ENCODE measurements around the gene DNAJB14.

GRCh38 chr4:99947608-99948007 is 1.2 kb upstream of the DNAJB14 start:
- TF ChIP-seq, protein P1, sequence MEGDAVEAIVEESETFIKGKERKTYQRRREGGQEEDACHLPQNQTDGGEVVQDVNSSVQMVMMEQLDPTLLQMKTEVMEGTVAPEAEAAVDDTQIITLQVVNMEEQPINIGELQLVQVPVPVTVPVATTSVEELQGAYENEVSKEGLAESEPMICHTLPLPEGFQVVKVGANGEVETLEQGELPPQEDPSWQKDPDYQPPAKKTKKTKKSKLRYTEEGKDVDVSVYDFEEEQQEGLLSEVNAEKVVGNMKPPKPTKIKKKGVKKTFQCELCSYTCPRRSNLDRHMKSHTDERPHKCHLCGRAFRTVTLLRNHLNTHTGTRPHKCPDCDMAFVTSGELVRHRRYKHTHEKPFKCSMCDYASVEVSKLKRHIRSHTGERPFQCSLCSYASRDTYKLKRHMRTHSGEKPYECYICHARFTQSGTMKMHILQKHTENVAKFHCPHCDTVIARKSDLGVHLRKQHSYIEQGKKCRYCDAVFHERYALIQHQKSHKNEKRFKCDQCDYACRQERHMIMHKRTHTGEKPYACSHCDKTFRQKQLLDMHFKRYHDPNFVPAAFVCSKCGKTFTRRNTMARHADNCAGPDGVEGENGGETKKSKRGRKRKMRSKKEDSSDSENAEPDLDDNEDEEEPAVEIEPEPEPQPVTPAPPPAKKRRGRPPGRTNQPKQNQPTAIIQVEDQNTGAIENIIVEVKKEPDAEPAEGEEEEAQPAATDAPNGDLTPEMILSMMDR (conservative IDR thresholded peaks at IDR 0.05; ENCODE audit: low read depth, low read length), result no peak
- no peak for TF ChIP-seq EZH2 (IDR thresholded peaks at IDR 0.05; ENCODE audit: low read length, unreplicated experiment)
